HG02759 (cell line): ENCODE data around the gene OR5K3.

Experiments used
- ATAC-seq: cut with Tn5 transposase; IDR thresholded peaks from one replicate; pipeline ENCODE4 v1.9.1; 2021; ENCODE audit warnings: mild to moderate bottlenecking, moderate library complexity; ENCODE audit not compliant: unreplicated experiment

The OR5K3 gene

GRCh38 chr3:98432575-98432974, 42.1 kb downstream of the OR5K3 start:
- no peak for ATAC-seq

GRCh38 chr3:98433764-98434163, 43.3 kb downstream of the OR5K3 start:
- ATAC-seq: no peak

- no peak for ATAC-seq
Observed at GRCh38 chr3:98434412-98434811, 43.9 kb downstream of the OR5K3 start.

DNA sequence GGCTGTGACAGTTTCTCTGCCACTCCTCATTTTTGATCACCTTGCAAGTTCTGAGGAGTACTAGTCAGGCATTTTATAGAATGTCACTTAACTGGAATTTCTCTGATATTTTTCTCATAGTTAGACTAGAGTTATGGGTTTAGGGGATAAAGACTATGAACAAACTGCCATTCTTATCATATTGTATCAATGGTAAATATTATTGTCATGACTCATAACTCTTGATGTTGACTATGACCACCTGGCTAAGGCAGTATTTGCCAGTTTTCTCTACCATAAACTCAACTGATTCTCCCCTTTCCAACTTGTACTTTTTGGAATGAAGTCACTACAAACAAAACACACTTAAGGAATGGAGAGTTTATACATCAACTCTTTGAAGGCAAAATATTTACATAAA, 49.8 kb downstream of the OR5K3 start:
- ATAC-seq: no peak
